ENCODE measurements around the gene ADRB1. TPM values are rescaled to one million over a fixed set of nuclear protein-coding genes. Genes with fewer than 3 reads are reported as not detected.

Gene ADRB1
- total RNA-seq, 1 experiment from 2014 or later, result not detected

DNA sequence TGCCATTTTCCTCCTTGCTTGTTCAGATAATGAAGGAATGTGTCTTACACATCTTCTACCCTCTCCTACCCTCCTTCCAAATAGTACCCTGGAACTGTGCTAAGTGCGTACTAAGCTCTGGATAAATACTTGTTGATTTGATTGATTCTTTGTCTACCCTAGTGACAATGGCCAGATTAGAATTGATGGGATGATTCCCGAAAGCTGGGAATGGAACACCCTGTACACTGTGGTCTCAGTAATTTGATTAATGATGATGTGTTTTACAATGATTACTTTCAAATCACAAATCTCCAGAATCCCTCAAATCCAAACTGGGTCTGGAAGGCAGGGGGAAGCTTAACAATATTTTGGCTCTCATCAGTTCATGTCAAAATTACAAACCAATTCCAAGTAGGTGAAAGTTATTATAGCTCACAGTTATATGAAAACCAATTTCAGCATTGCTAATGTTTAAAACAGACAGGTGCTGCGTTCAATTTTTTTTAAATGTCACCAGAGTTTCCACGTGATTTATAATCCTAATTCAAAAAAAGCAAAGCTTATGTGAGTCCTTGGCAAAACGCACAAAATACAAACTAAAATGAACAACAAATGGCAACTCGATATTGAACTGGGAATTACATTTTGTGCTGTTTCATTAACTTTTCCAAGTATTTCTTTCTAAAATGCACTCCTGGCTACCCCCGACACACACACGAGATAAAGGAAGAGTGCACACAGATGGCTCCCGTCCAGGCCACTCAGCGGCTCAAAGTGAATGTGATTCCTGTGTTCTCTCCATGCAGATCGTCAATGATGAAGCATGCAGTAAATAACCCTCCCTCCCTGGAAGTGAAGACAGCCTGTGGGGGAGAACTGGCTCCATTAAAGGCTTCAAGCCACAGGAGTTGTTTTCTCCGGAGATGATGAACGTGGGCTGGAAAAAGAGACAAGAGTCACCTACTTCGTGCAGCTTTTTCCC lies 21.7 kb upstream of the ADRB1 start:
- H3K9me3 ChIP-seq, result no peaks in the 10 kb centered on the region
- H3K4me3 ChIP-seq, result no peak overlapping the region
- DNase-seq, result no peak
- H3K27me3 ChIP-seq, result no peaks in the 10 kb centered on the region
- H3K36me3 ChIP-seq, result no peaks in the 10 kb centered on the region

- Histone ChIP-seq H3K4me3 (no peak overlapping the region), H3K27me3 (no peaks in the 10 kb centered on the region), H3K36me3 (no peaks in the 10 kb centered on the region), H3K9me3 (no peaks in the 10 kb centered on the region)
- DNase-seq, result no peak
Observed at GRCh38 chr10:114022766-114023597, 20.7 kb upstream of the ADRB1 start.

- Histone ChIP-seq H3K4me3 (no peak overlapping the region), H3K27me3 (no peaks in the 10 kb centered on the region), H3K36me3 (no peaks in the 10 kb centered on the region), H3K9me3 (no peaks in the 10 kb centered on the region)
- DNase-seq, result no peak
Observed at GRCh38 chr10:114024876-114025610, 18.6 kb upstream of the ADRB1 start.

- no peaks in the 10 kb centered on the region for H3K27me3 ChIP-seq
- H3K4me3 ChIP-seq, result no peak overlapping the region
- no peak for DNase-seq
- H3K36me3 ChIP-seq, result no peaks in the 10 kb centered on the region
- H3K9me3 ChIP-seq, result no peaks in the 10 kb centered on the region
Observed at GRCh38 chr10:114025611-114026130, 18.0 kb upstream of the ADRB1 start.

DNA sequence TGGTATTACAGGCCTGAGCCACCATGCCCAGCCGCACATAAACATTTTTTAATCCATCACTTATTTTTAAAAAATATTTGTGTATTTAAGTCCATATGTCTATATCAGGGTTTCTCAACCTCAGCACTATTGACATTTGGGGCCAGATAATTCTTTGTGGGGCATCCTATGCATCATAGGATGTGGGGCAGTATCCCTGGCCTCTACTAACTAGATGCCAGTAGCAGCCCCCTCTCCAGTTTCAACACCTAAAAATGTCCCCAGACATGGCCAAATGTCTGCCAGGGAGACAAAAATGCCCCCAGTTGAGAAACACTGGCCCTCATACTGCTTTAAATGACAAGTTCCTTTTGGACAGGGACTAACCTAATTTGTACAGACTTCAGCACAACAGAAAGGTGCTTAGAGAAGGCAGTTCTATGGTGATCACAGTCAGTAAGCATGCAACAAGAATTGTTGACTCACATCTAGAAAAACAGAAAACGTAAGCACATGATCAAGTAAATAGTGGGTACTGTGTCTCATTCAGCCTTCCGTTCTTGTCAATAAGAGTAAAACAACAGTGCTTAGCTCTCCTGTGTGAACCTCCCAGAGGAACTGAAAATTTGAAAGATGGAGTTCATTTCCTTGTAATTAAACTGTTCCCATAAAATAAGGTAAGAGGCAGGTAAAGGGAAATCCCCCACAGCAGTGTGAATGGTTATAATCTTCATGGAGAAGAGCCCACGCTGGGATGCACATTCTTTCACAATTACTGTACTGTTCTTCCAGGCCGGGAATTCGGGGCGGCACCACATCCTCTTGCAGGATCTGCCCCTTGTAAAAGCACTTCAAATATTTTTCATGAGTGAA lies 17.3 kb upstream of the ADRB1 start:
- Histone ChIP-seq H3K27me3 (no peaks in the 10 kb centered on the region), H3K4me3 (no peak overlapping the region), H3K36me3 (no peaks in the 10 kb centered on the region), H3K9me3 (no peaks in the 10 kb centered on the region)
- no peak for DNase-seq

DNA sequence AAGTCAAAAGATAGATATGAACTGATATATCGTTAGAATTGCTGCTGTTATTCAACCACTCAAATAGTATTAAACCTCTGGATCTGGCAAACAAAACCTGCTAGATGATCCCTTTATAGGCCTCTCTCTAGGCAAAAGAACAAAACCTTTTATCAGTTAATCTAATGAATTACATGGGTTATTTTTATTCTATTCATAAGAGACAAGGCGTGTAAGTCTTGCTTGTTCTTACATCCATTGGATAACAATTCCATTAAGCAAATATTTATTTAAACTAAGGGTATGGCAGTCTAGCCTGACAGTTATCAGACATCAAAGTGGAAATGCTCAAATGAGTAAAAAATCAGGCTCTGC lies 16.6 kb upstream of the ADRB1 start:
- Histone ChIP-seq H3K36me3 (no peaks in the 10 kb centered on the region), H3K4me3 (no peak overlapping the region), H3K27me3 (no peaks in the 10 kb centered on the region), H3K9me3 (no peaks in the 10 kb centered on the region)
- no peak for DNase-seq

DNA sequence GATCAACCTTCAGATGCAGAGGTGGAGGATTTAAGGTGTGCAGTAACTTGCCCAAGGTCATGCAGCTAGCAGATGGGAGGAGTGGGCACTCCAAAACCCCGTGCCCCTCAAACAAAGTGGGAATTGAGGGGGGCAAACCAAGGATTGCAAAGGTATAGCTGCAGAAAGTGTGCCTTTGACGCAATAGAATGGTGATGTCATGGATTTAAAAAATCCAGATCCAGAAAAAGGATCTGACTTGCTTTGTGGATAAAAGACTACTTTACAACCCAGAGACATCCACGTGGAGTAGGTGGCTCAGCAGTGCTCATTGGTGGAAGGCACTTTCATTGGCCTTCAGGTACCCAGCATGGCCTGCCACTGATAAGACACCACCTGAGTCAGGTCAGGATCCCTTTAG lies 15.7 kb upstream of the ADRB1 start:
- no peak for DNase-seq
- no peak overlapping the region for H3K4me3 ChIP-seq

GRCh38 chr10:114028425-114028824 lies 15.2 kb upstream of the ADRB1 start:
- Histone ChIP-seq H3K27me3 (0 out of 2 replicates have a peak, but pooled peaks cover 3% of the 10 kb centered on the region), H3K4me3 (no peak overlapping the region), H3K9me3 (no peaks in the 10 kb centered on the region), H3K36me3 (no peaks in the 10 kb centered on the region)
- no peak for DNase-seq

More for the DNA sequence above, 15.7 kb upstream of the ADRB1 start:
- no peaks in the 10 kb centered on the region for H3K9me3 ChIP-seq
- H3K36me3 ChIP-seq, result no peaks in the 10 kb centered on the region
- 0 out of 2 replicates have a peak, but pooled peaks cover 3% of the 10 kb centered on the region for H3K27me3 ChIP-seq

DNA sequence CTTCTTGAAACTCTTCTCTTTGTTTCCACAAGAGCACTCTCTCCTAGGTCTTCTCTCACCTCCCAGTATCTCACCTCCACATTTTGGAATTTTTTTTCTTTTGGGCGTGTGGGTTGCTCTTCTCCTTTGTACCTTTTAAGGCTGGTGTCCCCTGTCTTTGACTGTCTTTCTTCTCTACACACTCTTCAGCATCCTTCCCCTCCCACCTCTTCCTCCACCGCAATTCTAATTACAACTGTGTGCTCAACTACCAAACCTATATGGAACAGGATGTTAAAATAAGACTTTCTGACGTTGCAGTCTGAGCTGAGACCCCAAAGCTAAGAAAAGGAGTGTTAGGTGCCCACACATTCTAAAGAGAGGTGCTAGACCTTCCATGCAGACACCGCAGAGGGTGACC lies 14.0 kb upstream of the ADRB1 start:
- H3K4me3 ChIP-seq, result no peak overlapping the region
- no peaks in the 10 kb centered on the region for H3K36me3 ChIP-seq
- DNase-seq, result no peak
- H3K27me3 ChIP-seq, result 0 out of 2 replicates have a peak, but pooled peaks cover 3% of the 10 kb centered on the region
- H3K9me3 ChIP-seq, result no peaks in the 10 kb centered on the region

GRCh38 chr10:114030140-114030539 lies 13.5 kb upstream of the ADRB1 start:
- no peaks in the 10 kb centered on the region for H3K36me3 ChIP-seq
- no peak for DNase-seq

DNA sequence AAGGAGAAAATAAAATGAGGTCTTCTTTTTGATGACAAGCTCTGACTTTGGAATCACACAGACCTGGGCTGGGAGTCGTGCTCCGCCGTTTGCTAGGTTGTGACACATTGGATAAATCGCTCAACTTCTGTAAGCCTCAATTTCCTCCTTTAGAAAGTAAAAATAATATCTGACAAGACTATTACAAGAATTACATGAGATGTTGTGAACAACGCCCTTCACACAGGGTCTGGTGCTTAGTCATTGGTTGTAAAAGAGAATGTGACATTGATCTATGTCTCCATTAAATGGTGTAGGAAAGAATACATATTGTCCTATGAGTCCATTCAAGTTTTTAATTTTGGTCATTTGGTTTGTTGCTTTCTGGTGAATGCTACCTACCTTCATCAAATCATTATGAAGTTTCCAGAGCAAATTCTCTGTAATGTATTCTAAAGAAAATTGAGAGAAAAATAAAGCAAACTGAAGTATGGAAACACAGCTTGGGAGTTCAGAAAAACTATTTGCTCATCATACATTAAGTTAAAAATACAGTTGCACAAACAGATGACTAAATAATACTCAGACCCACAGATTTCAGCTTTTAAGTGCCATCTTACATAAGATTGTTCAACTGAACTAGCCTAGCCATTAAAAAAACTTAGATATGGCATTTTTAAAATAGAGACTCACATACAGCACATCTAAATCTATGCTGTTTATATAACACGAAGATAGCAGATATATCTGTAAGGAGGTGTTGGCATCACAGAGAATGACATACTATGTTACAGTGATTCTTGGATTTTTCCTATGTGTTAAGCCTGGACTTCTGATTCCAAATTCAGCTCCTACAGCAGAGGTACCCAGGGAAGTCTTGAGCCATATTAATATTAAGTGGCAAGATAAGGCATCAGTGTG lies 12.3 kb upstream of the ADRB1 start:
- no peak for DNase-seq
- Histone ChIP-seq H3K4me3 (no peak overlapping the region), H3K9me3 (no peaks in the 10 kb centered on the region), H3K36me3 (no peaks in the 10 kb centered on the region), H3K27me3 (0 out of 2 replicates have a peak, but pooled peaks cover 3% of the 10 kb centered on the region)

More at GRCh38 chr10:114030140-114030539, 13.5 kb upstream of the ADRB1 start:
- H3K27me3 ChIP-seq, result 0 out of 2 replicates have a peak, but pooled peaks cover 3% of the 10 kb centered on the region
- H3K9me3 ChIP-seq, result no peaks in the 10 kb centered on the region
- H3K4me3 ChIP-seq, result no peak overlapping the region

DNA sequence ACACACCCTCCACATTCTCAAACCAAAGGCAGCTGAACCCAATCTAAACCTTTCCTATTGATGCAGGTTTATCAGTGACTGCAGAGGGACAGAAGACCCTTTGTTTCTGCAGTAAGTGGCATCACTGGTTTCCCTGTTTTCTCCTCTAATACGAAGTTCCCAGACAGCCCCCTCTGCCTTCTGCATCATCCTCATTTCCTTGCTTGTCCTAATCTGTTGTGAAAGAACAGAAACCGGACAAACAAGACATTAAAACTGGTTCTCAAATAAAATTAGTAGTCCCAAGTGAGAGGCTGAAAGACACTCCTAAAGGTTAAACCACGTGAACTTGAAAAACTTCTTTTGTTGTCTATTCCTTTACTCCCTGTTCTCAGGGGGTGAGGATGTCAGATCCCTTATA lies 10.1 kb upstream of the ADRB1 start:
- Histone ChIP-seq H3K27me3 (peaks cover 11% of the 10 kb centered on the region; the same call in 1 of the 2 replicates), H3K4me3 (no peak overlapping the region), H3K9me3 (no peaks in the 10 kb centered on the region), H3K36me3 (no peaks in the 10 kb centered on the region)
- DNase-seq, result no peak

- no peak for DNase-seq
- Histone ChIP-seq H3K36me3 (no peaks in the 10 kb centered on the region), H3K27me3 (peaks cover 11% of the 10 kb centered on the region; the same call in 1 of the 2 replicates), H3K9me3 (no peaks in the 10 kb centered on the region), H3K4me3 (no peak overlapping the region)
Observed at GRCh38 chr10:114034923-114035645, 8.6 kb upstream of the ADRB1 start.

GRCh38 chr10:114035791-114036190 lies 7.9 kb upstream of the ADRB1 start:
- peaks cover 11% of the 10 kb centered on the region; the same call in 1 of the 2 replicates for H3K27me3 ChIP-seq
- no peaks in the 10 kb centered on the region for H3K9me3 ChIP-seq
- no peaks in the 10 kb centered on the region for H3K36me3 ChIP-seq
- DNase-seq, result no peak
- no peak overlapping the region for H3K4me3 ChIP-seq

Measured in MG63 (cell line).